Embryonic facial prominence (tissue), 1 donor: ENCODE results near the gene VTCN1.

Experiments used
- DNase-seq: peaks from one replicate; pipeline ENCODE4 v3.0.0-alpha.2; 2016; ENCODE audit errors: extremely low spot score

VTCN1 gene

GRCh38 chr1:117209094-117209493, 1.6 kb downstream of the VTCN1 start:
- no peak for DNase-seq

GRCh38 chr1:117208580-117208979, 2.1 kb downstream of the VTCN1 start:
- no peak for DNase-seq

- DNase-seq: no peak
Measured at GRCh38 chr1:117205368-117205767, 5.4 kb downstream of the VTCN1 start.

GRCh38 chr1:117201808-117202207, 8.9 kb downstream of the VTCN1 start:
- DNase-seq: no peak

- no peak for DNase-seq
Measured at GRCh38 chr1:117198097-117198496, 12.6 kb downstream of the VTCN1 start.

GRCh38 chr1:117189726-117190125, 21.0 kb downstream of the VTCN1 start:
- DNase-seq: no peak

- DNase-seq: no peak
Measured at GRCh38 chr1:117188816-117189437, 21.8 kb downstream of the VTCN1 start.

GRCh38 chr1:117188170-117188815, 22.4 kb downstream of the VTCN1 start:
- DNase-seq: no peak

GRCh38 chr1:117183112-117183511, 27.6 kb downstream of the VTCN1 start:
- no peak for DNase-seq

GRCh38 chr1:117182319-117182718, 28.4 kb downstream of the VTCN1 start:
- no peak for DNase-seq

GRCh38 chr1:117181630-117182041, 29.1 kb downstream of the VTCN1 start:
- no peak for DNase-seq

- DNase-seq: no peak
Measured at GRCh38 chr1:117180147-117180967, 30.4 kb downstream of the VTCN1 start.

- DNase-seq: no peak
Measured at GRCh38 chr1:117179471-117179870, 31.3 kb downstream of the VTCN1 start.

GRCh38 chr1:117178756-117179155, 32.0 kb downstream of the VTCN1 start:
- no peak for DNase-seq

- no peak for DNase-seq
Measured at GRCh38 chr1:117177376-117177775, 33.4 kb downstream of the VTCN1 start.

GRCh38 chr1:117176579-117176978, 34.1 kb downstream of the VTCN1 start:
- no peak for DNase-seq

GRCh38 chr1:117174851-117175250, 35.9 kb downstream of the VTCN1 start:
- no peak for DNase-seq

- DNase-seq: no peak
Measured at GRCh38 chr1:117173691-117174090, 37.0 kb downstream of the VTCN1 start.

- no peak for DNase-seq
Measured at GRCh38 chr1:117173006-117173405, 37.7 kb downstream of the VTCN1 start.

GRCh38 chr1:117171900-117172511, 38.7 kb downstream of the VTCN1 start:
- no peak for DNase-seq

GRCh38 chr1:117169871-117170596, 40.7 kb downstream of the VTCN1 start:
- no peak for DNase-seq

GRCh38 chr1:117167402-117167801, 43.3 kb downstream of the VTCN1 start:
- DNase-seq: no peak
